C4-2B (cell line): ENCODE data around the gene NARF.
A peak's percentile ranks its signal among the peaks of the same experiment; 100 is the strongest.

Source experiments
- ZFX ChIP-seq: fragments of 450-650 bp; IDR thresholded peaks from 2 replicates; pipeline ENCODE4 v1.6.1; 2017
- TF ChIP-seq, protein P1 (sequence below): fragments of 450-650 bp; conservative IDR thresholded peaks from 2 replicates; pipeline ENCODE4 v1.5.1; 2017; ENCODE audit warnings: mild to moderate bottlenecking

DNA sequence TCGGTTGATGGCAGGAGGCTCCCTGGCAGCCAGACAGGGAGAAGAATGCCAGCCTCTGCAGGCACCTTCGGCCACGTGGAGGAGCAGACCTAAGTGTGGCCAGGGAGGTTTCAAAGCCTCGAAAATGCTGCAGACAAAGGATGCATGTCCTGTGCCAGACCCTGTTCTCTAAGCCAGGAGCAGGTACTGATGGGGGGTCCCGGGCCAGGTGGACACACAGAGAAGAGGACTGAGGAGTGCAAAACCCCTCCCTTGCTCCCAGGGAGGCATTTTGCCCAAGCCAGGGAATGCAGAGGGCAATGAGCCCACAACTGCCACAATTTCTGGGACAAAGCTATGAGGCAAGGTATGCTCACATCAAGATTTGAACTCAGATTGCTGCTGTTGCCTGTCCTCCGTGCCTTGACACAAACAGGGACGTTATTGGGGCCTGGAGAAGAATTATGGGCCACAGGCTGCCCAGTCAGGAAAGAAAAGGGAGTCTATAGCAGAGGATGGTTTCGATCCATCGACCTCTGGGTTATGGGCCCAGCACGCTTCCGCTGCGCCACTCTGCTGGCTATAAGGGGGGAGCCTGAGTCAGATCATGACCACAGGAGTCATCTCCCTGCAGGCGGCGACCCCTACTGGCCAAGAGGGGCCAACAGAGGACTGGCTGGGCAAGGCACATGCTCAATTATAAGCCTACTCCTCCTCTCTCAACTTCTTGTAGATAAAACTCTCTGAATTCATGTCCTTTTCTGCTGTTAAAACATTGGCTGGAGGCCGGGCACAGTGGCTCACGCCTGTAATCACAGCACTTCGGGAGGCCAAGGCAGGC, 35.9 kb downstream of the NARF start:
- TF ChIP-seq, protein P1, sequence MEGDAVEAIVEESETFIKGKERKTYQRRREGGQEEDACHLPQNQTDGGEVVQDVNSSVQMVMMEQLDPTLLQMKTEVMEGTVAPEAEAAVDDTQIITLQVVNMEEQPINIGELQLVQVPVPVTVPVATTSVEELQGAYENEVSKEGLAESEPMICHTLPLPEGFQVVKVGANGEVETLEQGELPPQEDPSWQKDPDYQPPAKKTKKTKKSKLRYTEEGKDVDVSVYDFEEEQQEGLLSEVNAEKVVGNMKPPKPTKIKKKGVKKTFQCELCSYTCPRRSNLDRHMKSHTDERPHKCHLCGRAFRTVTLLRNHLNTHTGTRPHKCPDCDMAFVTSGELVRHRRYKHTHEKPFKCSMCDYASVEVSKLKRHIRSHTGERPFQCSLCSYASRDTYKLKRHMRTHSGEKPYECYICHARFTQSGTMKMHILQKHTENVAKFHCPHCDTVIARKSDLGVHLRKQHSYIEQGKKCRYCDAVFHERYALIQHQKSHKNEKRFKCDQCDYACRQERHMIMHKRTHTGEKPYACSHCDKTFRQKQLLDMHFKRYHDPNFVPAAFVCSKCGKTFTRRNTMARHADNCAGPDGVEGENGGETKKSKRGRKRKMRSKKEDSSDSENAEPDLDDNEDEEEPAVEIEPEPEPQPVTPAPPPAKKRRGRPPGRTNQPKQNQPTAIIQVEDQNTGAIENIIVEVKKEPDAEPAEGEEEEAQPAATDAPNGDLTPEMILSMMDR = peak; percentile 91
- TF ChIP-seq ZFX = no peak
